Peyer's patch (tissue), 4 donors: ENCODE results near the gene EBF4.

Experiments used
- CTCF ChIP-seq, 6 experiments: fragments of 450-650 bp in 4 of 6; fragments of 200-600 bp in 2 of 6; sonication (generic) in 1 of 6; IDR thresholded peaks; one replicate each; pipeline ENCODE4 v1.5.1; 2017 to 2019; ENCODE audit warnings: antibody characterized with exemption in 6 of 6, mild to moderate bottlenecking in 3 of 6, moderate library complexity in 1 of 6
- POLR2A ChIP-seq, 2 donors: fragments of 450-650 bp; IDR thresholded peaks; one replicate each; pipeline ENCODE4 v1.5.1; 2017; ENCODE audit warnings: antibody characterized with exemption in 2 of 2, mild to moderate bottlenecking in 2 of 2, moderate library complexity in 2 of 2

GRCh38 chr20:2656471-2657117, 36.0 kb upstream of the EBF4 start:
- no peak for TF ChIP-seq CTCF (IDR thresholded peaks at IDR 0.05)
- TF ChIP-seq POLR2A (IDR thresholded peaks at IDR 0.05), result no peak
